Measurements from ENCODE around the gene LMAN2.

Gene LMAN2

GRCh38 chr5:177317959-177318377, 33.5 kb downstream of the LMAN2 start (continued):
- TF ChIP-seq PRDM6 (tag by site-specific recombination; IDR thresholded peaks at IDR 0.05) (no peak), ZNF654 (tag by site-specific recombination; IDR thresholded peaks at IDR 0.05; ENCODE audit: low read depth) (peak; percentile 85), FEZF1 (tag by site-specific recombination; IDR thresholded peaks at IDR 0.05) (peak; percentile 57), ZBTB17 (tag by site-specific recombination; IDR thresholded peaks at IDR 0.05) (peak; percentile 50)

- POLR2A ChIA-PET, result interaction anchor here (0.6 to 1.0 kb wide), 2 partner anchors 9 to 12 kb away, joined by 3 read pairs; no protein-coding TSS in a partner anchor
- TF ChIP-seq ZNF23 (tag by site-specific recombination; IDR thresholded peaks at IDR 0.05; ENCODE audit: borderline replicate concordance), result no peak
- TF ChIP-seq ZNF133 (tag by site-specific recombination; IDR thresholded peaks at IDR 0.05), result peak; percentile 76
- no peak overlapping the region for H3K4me3 ChIP-seq (ENCODE audit: low read depth, low read length)
- CTCF ChIA-PET, result interaction anchor here (0.5 to 1.5 kb wide), 9 partner anchors 10 to 258 kb away, joined by 3 to 8 read pairs (median 3); no protein-coding TSS in a partner anchor
- H3K4me1 ChIP-seq (ENCODE audit: control insufficient read depth, insufficient read depth, low read length), result peaks cover under 1% of the 10 kb centered on the region
- no peak overlapping the region for H3K27ac ChIP-seq (ENCODE audit: extremely low read depth, low read depth, low read length)
- H3K36me3 ChIP-seq (ENCODE audit: control insufficient read depth in 2 of 2, insufficient read depth in 1 of 2, low read length in 2 of 2), result peaks cover 0 to 11% of the 10 kb centered on the region in 2 experiments; a peak in 1 of 3 replicates
- no peaks in the 10 kb centered on the region for H3K9me3 ChIP-seq (ENCODE audit: control insufficient read depth, insufficient read depth, low read depth, low read length)
Measured at GRCh38 chr5:177316005-177316404, 35.5 kb downstream of the LMAN2 start.

GRCh38 chr5:177315411-177315810, 36.1 kb downstream of the LMAN2 start:
- Histone ChIP-seq H3K36me3 (ENCODE audit: control insufficient read depth in 2 of 2, insufficient read depth in 1 of 2, low read length in 2 of 2) (peaks cover 0 to 9% of the 10 kb centered on the region in 2 experiments; a peak in 1 of 3 replicates), H3K4me1 (ENCODE audit: control insufficient read depth, insufficient read depth, low read length) (peaks cover 5% of the 10 kb centered on the region), H3K4me3 (ENCODE audit: low read depth, low read length) (no peak overlapping the region), H3K27ac (ENCODE audit: extremely low read depth, low read depth, low read length) (no peak overlapping the region), H3K9me3 (ENCODE audit: control insufficient read depth, insufficient read depth, low read depth, low read length) (no peaks in the 10 kb centered on the region)
- CTCF ChIA-PET, result interaction anchor here (0.5 to 1.5 kb wide), 7 partner anchors 11 to 257 kb away, joined by 3 to 8 read pairs (median 3); no protein-coding TSS in a partner anchor
- TF ChIP-seq ZNF571 (tag by site-specific recombination; IDR thresholded peaks at IDR 0.05) (no peak), ZNF792 (tag by site-specific recombination; IDR thresholded peaks at IDR 0.05) (no peak), ZNF544 (tag by site-specific recombination; IDR thresholded peaks at IDR 0.05) (no peak), ZNF280D (tag by site-specific recombination; IDR thresholded peaks at IDR 0.05) (no peak), PRDM10 (tag by site-specific recombination; IDR thresholded peaks at IDR 0.05) (no peak), ZBTB11 (tag by site-specific recombination; conservative IDR thresholded peaks at IDR 0.05; ENCODE audit: low read depth) (no peak), ZNF488 (tag by site-specific recombination; IDR thresholded peaks at IDR 0.05) (no peak)
- POLR2A ChIA-PET, result interaction anchor here (0.5 to 1.0 kb wide), 3 partner anchors 8 to 218 kb away, joined by 3 to 4 read pairs (median 3); no protein-coding TSS in a partner anchor
